NCI-H2081 treated with DMSO at 0.1 percent for 48 hours (cell line): ENCODE results near the gene CDK15.
"Not testable (repeated sequence)": the region's sequence is repeated elsewhere in the genome, so short reads cannot be mapped to it uniquely, and the experiment has no call there.

Experiments used
- DNase-seq: peaks from one replicate; lab custom pipeline; 2025; lab: John Stamatoyannopoulos, UW

The CDK15 gene

DNA sequence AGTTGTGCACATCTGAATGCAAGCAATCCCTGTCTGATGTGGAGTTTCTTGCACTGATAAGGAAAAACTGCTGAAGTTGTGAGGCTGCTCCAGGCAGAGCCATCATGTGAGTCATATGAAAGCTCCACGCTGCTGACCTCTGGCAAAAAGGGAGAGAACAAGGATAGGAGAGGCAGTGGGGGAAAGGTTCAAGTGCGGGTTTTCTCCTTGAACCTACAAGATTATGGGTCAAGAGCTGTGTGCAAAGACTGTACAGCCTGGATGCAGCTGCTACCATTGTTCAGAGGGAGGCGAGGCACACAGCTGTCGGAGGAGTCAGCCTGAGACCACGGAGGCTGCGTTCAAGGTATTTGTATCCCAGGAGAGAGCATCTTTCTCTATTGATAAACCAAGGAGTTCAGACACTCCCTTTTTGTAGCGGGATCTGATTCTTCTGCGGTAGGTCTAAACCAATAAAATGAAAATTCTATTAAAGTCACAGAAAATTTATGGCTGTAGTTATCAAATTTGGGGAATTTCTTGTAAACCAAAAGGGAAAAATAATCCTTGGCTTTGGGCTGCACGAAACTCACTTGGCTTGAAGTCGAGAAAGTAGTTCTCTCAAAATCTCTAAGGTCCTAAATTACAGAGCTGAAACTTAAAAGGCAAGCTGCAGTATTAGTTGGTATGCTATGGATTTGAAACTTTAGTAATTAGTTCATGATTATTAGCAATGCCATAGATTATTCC is at the start of gene CDK15:
Gene CDK15 (plus strand): TSS at position 96 of the 729 bp plus-strand sequence. CDS start 128 bp downstream, at position 224.
- DNase-seq: no peak

DNA sequence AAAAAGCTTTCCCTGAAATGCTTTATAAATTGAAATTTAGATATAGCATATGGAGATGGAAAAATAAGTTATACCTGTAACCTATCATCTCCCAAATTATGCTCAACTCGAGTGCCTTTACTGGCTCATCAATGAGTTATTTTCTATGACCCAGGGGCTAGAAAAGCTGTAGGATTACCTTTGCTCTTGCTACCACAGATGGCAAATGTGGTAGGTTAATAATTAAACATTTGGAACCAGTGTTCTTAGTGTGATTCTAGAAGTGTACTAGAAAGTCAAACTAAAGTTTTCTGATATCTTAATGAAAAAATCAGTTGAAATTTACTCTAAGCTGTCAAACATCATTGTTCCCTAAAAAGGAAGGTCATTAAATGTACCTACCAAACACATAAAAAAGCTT is 48.1 kb upstream of the CDK15 start:
- DNase-seq: no peak

DNA sequence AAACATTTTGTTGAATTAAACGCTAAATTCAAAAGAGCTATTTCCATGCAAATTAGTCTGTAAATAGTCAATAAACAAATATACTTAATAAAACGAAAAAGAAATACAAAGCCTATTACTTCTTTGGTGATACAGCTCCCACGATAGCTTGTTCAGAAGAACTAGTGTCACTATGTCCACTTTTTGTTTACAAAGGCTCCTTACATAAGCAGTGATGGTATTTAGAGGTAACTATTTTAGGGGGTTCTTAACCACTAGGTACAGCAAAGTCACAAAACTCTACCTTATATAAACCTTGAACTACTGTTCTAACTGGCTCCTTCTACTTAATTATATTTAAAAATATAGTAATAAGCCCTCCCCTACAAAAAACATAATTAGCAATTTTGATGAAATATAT is 47.5 kb upstream of the CDK15 start:
- DNase-seq: no peak

DNA sequence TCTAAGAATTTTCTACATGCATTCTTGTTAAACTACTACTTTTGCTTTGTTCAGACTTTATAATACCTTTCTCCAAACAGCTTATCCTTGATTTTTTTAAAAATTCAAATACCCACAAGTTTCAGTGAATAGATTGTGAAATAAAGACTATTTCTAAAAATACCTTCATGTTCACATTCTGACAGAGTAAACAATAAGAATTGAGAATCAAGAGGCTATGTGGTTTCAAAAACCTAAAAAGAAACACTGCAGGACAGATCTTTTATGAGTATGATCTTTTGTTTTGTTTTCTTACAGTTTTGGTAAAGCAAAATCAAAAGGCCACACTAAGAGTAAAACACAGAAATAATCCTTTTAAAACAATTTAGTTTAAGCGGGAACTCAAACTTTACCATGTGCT is 46.8 kb upstream of the CDK15 start:
- no peak for DNase-seq

DNA sequence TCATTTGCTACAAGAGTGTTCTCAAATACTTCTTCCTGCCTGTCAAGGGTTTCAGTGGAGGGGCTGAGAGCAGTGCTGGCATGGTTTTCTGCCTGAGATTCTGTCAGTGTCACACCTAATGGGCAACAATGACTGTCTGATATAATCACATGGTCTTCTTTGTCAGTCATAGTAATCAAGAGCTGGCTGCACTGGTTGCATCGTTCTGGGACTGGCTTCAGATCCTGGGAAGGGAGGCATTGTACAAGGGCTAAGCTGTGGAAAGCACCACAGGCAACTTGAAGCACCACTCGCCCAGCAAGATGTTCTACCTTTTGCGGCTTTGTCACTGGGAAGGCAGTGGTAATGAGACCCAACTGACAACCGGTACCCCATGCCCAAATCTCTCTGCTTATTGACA is 45.2 kb upstream of the CDK15 start:
- no peak for DNase-seq

DNA sequence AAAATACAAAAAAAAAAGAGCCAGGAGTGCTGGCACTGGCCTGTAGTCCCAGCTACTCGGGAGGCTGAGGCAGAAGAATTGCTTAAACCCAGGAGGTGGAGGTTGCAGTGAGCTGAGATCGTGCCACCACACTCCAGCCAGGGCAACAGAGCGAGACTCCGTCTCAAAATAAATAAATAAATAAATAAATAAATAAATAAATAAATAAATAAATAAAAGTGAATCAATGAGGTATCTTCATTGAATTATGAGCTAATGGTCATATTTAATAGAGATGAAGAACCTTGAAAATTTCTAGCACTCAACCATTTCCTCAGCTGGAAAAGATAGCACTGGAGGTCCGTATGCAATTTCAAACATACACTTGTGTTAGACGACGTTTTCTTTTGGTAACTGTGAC is 41.9 kb upstream of the CDK15 start:
- not testable (repeated sequence) for DNase-seq

DNA sequence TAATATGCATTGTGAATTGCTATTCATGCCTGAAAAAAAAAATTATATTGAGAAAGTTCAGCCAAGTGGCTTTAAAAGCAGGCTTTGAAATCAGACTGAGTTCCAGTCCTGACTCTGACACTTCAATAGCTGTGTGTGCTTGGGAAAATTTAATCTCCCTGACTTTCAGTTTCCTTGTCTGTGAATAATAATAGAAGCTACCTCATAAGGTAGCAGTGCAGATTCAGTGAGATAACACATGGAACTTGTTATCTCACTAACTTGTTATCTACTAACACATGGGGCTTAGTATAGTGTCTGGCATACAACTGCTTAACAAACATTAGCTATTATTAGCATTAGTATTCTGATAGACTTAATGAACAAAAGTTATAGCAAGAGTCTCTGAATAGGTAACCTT is 40.5 kb upstream of the CDK15 start:
- no peak for DNase-seq

DNA sequence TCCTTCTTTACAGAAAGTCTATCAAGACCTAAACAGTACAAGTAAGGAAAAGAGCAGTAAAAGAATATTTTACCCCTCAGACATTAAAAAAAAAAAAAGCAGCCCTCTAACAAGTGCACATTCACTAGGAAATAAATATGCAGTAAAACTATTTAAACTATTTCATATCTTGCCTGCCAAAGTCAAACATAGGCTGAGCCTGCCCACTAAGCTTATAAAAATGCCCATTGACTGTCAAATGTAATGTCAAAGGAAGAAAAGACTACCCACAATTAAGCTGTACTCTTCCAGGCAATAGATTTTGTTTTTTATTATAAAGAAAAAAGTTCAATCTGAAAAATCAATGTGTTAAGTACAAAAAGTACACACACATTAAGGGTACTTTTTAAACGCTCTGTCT is 37.4 kb upstream of the CDK15 start:
- no peak for DNase-seq

DNA sequence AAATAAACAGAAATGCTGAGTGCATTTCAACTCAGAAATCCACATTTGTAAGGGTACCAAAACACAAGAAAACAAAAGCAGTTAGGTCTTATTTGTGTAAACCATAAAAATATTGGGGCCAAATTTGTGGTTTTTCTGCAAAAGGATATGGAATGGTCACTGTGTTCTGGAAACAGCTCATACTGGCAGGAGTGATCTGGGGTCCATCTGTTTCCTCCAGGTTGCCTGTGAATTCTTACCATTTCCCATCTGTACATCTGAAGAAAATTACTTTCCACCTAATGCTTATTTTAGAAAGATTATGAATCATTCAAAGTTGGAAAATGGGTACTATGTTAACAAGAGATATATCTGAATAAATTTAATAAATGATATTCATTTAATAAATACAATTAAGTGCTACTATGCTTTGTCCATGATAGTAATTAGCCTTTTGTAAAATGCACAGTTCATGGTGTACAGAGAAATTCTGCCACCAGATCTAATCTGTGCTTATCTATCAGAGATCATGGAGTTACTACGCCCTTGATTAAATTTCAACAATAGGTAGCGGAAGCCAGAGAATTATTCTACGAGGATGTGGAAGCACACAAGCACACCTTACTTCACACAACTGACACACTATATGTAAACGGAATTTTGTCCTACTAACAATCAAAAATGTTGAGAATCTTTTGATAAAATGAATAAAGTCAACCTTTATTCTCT is 36.5 kb upstream of the CDK15 start:
- DNase-seq: no peak

DNA sequence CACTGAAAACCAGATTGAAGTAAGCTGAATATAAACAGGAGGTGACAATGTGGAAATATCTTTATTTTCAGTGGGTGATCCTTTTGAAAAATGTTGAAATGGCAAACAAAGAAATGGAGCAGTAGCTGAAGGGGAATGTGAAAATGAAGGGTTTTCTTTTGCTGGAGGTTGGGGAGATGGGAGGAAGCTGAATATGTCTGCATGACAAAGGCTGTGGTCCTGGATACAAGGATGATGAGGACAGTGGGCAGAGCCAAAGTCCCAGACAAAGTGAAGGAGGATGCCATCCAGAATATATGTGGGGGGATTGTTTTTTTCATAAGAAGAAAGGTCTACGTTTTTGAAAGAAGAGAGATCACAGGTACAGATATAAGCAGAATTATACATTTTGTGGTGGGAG is 32.3 kb upstream of the CDK15 start:
- DNase-seq: no peak

DNA sequence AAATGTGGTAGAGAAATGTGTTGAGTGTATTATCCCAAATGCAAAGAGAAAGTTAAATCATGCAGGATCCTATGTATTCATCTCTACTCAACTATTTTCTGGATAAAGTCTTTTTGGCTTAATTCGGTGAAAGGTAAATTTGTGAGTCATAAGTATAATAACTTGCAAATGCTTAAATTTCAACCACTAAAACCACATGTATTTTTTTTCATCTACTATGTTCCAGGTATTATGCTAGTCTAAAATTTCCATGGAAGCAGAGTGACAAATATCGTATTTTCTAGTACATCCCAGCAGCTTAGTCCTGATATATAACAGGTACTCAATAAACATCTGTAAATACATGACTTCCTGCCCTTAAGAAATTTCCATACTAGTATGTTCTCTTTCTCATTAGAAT is 31.8 kb upstream of the CDK15 start:
- DNase-seq: no peak

DNA sequence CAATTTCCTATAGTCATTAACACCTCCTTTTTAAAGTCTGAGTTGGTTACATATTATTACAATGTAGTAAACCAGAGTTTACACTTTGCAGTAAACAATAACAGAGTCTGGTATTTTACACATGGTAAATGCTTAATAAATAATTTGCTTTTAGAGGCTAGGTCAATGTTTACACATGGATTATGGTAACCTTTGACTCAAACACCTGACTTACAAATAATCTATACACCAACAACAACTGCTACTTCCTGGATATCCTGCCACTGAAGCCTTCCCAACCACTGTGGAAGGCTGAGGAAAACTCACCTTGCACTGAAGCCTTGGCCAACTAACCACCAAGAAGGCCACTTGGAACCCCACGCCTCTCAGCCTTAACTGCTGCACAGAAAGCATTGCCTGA is 31.0 kb upstream of the CDK15 start:
- no peak for DNase-seq

DNA sequence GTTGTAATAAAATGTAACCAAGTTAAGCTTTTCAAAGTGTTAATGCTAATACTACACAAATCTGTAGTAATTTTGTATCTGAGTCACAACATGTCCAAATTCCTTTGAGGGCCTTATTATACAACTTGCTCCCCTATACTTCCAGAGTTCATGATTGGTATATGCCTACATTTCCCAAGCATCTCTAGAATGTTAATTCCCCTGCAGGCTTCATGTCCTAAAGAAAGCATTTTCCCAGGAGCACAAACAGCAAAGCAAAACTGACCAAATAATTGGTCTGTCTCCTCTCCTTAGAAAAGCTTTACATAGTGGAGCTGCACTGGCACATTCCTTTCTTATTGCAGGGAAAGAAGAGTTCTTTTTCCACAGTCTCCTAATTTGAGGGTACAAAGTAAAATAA is 29.3 kb upstream of the CDK15 start:
- no peak for DNase-seq

DNA sequence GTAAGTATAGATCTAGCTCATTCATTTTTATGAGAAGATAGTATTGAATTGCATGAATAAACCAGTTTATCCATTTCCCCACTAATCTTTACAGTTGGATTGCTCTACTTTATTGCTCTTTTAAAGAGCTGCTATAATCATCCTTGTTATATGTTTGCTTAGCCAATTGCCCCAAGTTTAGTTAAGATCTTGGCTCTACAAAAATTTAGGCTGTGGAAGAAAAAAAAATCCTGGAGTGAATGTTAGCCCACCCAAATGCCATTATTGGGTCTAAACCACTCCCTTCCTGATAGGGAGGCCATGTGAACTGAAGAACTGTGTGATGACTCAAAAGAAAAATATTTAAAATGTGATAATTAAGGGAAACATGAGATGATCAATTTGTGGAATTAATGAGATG is 28.5 kb upstream of the CDK15 start:
- DNase-seq: no peak

DNA sequence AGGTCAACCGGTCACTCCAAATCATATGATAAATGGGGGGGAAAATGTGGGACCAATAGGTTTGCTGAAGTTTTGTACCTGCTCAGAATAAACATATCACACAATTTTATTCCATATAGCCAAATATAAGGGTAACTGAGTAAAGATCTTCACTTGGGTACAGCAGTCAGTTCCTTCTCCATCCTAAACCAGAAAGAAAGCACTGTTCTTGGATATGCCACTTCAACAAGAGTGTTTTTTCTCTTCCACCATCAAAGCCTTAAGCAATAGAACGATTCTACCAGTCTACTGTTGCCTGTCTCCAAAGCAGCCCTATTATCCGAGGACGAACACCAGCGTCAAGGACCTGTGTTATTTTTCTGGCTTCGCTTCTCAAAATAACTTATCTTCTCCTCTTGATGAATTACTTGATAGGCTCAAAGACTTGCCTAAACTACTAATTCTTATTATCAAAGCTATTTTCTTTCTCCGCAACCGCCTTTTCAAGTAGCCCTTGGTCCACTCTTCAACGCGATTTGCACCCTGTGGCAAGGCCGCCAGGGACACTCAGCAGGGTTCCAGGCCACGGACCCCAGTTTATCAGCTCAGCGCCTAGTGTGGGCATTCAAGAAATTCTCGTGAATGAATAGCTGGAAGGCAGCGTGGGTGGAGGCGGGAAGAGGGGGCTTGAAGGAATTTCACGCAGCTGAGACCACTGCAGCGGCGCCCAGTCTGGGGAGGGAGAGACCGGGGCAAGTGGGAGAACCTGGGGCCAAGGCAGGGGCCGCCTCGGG is 26.2 kb upstream of the CDK15 start:
- no peak for DNase-seq

DNA sequence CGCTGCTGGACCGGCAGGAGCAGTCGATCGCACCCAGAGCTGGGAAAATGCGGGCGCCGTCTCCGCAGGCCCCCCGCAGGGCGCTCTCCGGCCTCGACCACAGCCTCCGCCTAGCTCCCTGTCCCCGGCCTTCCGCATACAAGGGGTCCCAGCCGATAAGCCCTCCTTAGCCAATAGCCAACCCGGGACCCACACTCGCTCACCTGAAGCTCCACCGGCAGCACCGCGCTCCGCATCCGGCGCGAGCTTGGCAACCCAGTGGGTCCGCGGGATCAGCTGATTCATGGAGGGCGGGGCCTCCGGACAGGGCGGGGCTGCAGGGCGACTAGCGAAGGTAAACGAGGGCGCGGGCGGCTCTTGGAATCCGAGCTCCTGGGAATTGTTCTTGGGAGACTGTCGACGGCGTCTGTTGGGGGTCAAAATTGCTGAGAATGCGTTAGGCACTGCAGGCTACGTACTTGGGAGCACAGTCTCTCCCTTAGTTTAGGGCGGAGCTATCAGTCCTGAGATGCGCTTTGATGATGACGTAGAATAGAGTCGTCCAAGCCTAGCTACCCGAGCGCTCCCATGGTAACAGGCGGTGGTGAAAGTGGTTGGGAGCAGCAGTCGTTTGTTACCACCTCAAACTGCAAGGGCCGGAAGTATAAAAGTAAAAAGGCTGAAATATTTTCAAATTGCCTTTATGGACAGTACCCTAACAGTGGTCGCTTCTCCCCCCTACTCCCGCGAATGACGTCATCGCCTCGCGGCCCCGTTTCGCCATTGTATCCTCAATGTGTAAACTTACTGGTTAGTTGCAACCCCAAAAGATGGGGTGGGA is 25.5 kb upstream of the CDK15 start, which contains the start of gene ALS2:
Gene ALS2 (minus strand): TSS at position 260 of the 820 bp plus-strand sequence. CDS start 12,048 bp downstream, outside the sequence.
- peak; percentile 91 for DNase-seq

DNA sequence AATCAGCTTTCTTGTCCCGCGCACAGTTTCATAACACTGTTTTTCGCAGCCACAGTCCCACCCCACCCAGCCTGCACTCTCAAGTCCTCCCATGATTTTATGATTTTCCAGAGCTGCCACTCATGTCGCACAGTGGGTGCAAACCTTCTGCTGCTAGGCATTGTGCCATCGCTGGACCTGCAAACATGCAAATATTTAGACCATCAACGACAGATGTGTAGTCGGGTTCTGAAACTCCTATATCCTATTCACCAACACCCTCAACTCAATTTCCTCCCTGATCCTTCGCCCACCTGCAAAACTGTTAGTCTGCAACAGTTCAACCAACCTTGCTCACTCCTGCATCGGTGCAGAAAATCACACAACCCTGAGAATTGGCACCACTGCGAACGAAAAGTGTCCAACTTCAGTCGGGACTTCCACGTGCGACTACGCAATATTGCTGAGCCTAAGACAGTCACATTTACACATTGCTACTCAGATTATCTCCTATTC is 24.7 kb upstream of the CDK15 start:
- no peak for DNase-seq

DNA sequence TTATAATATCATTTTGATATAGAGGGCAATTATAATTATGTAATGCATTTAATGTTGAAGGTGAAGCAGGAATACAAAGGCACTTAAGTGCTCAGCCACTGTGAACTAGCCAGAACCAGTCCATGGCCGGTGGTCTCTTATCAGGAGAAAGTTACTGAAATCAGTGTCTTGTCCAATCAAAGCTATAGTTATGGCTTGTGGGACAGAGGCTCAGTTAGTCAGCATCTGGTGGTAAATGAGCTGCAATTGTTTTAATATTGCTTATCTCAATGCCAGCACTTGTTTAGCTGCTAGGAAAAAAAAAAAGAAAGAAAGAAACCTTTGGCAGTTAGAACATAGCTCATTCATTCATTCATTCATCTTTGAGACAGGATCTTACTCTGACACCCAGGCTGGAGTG is 21.8 kb upstream of the CDK15 start:
- no peak for DNase-seq

DNA sequence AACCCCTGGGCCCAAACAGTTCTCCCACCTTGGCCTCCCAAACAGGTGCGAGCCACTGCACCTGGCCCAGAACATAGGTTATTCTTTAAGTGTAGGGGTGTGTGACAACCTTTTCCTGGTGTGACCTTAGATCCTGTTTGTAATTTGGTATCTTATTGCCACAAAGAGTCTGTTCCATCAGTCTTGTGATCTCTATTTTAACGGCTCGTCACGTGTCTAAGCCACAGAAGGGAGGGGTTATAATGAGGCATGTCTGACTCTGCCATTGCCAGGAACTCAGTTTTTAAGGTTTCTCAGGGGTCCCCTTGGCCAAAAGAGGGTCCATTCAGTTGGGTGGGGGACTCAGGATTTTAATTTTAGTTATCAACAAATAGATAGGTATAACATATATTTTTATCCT is 21.2 kb upstream of the CDK15 start:
- no peak for DNase-seq

DNA sequence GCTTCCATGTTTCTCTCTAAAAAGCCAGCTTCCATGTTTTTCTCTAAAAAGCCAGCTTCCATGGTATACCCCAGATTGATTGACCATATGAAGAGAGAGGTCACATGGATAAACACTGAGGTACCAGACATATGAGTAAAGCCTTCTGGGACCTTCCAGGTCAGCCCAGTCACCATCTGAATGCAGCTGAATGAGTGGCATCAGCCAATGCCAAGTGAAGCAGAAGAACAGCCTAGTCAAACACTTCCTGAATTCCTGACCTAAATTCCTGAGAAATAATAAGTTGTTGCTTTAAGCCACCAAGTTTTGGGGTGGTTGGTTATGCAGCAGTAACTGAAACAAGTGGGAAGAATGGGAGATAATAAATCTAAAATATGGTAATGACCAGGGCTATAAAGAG is 19.9 kb upstream of the CDK15 start:
- DNase-seq: no peak

DNA sequence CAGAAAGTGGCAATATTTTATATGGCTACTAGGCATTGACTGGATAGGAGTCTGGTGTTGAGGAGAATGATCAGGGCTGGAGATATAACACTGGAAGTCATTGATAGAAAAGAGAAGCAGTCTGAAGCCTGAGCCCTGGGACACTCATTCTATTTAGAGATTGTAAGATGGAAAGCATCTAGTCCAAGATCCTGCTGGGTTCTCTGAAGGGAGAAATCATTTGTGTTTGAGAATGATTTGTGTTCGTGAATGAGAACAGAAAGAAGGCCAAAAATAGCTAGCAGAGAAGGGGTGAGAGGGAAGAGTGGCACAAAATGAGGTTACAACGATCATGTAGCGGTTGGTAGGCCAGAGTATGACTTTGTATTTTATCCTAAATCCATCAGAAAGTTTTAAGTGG is 18.0 kb upstream of the CDK15 start:
- DNase-seq: no peak

DNA sequence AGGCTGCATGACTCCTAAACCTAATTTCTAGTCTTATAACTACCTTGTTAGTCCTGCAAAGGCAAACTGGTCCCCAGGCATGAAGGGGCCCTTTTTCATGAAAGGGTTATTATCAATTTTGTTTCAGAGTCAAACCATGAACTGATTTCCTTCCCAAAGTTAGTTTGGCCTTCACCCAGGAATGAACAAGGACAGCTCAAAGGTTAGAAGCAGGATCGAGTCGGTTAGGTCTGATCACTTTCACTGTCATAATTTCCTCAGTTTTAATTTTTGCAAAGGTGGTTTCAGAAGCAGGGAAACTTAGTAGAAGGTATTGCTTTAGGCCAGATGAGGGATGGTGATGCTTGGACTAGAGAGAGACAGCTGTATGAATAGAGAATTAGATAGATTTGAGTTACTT is 16.9 kb upstream of the CDK15 start:
- no peak for DNase-seq
